Measurements from ENCODE around the gene CACNA1E. TPM values are rescaled to one million over a fixed set of nuclear protein-coding genes. Genes with fewer than 3 reads are reported as not detected.

CACNA1E gene
- total and polyA plus RNA-seq, 2 experiments from 2014 or later = 0.32 to 1.1 TPM

- Histone ChIP-seq H3F3A (replicated peaks; ENCODE audit: low read depth) (no peaks in the 10 kb centered on the region), H3K36me3 (ENCODE audit: insufficient read depth) (no peaks in the 10 kb centered on the region), H3K4me3 (no peak overlapping the region), H3K4me1 (ENCODE audit: insufficient read depth) (no peaks in the 10 kb centered on the region), H3K4me2 (no peak overlapping the region), H3K9me2 (ENCODE audit: insufficient read depth) (0 out of 2 replicates have a peak, but pooled peaks cover 5% of the 10 kb centered on the region), H3K27me3 (ENCODE audit: insufficient read depth) (no peaks in the 10 kb centered on the region), H3K79me2 (replicated peaks; ENCODE audit: insufficient read depth) (no peaks in the 10 kb centered on the region), H2AFZ (no peak overlapping the region), H3K27ac (ENCODE audit: low read depth) (no peak overlapping the region), H4K20me1 (replicated peaks; ENCODE audit: insufficient read depth) (no peaks in the 10 kb centered on the region)
- no peak for DNase-seq (ENCODE audit: low spot score)
- TF ChIP-seq ETS1 (IDR thresholded peaks at IDR 0.05) (no peak), CTCF (conservative IDR thresholded peaks at IDR 0.05; ENCODE audit: low read depth in 2 of 2) (no peak), CREB1 (CRISPR knock-in tag; IDR thresholded peaks at IDR 0.05; ENCODE audit: low read depth) (no peak), EZH2 (IDR thresholded peaks at IDR 0.05; ENCODE audit: low read depth, unreplicated experiment) (no peak), POLR2AphosphoS5 (IDR thresholded peaks at IDR 0.05; ENCODE audit: low read depth) (no peak), NANOG (IDR thresholded peaks at IDR 0.05; ENCODE audit: borderline replicate concordance) (no peak), STAT1 (IDR thresholded peaks at IDR 0.05; ENCODE audit: unreplicated experiment) (no peak), EZH2phosphoT487 (IDR thresholded peaks at IDR 0.05; ENCODE audit: unreplicated experiment) (no peak), REST (IDR thresholded peaks at IDR 0.05; ENCODE audit: unreplicated experiment) (no peak), JUNB (IDR thresholded peaks at IDR 0.05; ENCODE audit: unreplicated experiment) (no peak), ZNF462 (CRISPR knock-in tag; IDR thresholded peaks at IDR 0.05) (no peak), ZNF114 (CRISPR knock-in tag; IDR thresholded peaks at IDR 0.05) (no peak), ZNF331 (CRISPR knock-in tag; IDR thresholded peaks at IDR 0.05; ENCODE audit: low read depth) (no peak)
- peaks cover 1% of the 10 kb centered on the region for H3K27me3 Mint-ChIP-seq (ENCODE audit: insufficient read depth, low read depth, poor library complexity)
- no peak overlapping the region for H3K4me3 Mint-ChIP-seq
- no peak overlapping the region for H3K27ac Mint-ChIP-seq
- no peaks in the 10 kb centered on the region for H3K36me3 Mint-ChIP-seq (ENCODE audit: low read depth)
- H3K4me1 Mint-ChIP-seq = no peaks in the 10 kb centered on the region
- ATAC-seq = no peak
- H3K9me3 Mint-ChIP-seq = no peaks in the 10 kb centered on the region
Observed at GRCh38 chr1:181640956-181641355, 157.6 kb downstream of the CACNA1E start.
